Hematopoietic multipotent progenitor cell treated with erythropoietin and hydrocortisone succinate and interleukin-3 and kit ligand, for 8 days (in vitro differentiated cells): ENCODE measurements around the gene YY1.
"Not testable (repeated sequence)": the region's sequence is repeated elsewhere in the genome, so short reads cannot be mapped to it uniquely, and the experiment has no call there.

ENCODE experiments used
- DNase-seq: peaks from one replicate; pipeline ENCODE4 v3.0.0-alpha.2; 2015

Gene YY1

DNA sequence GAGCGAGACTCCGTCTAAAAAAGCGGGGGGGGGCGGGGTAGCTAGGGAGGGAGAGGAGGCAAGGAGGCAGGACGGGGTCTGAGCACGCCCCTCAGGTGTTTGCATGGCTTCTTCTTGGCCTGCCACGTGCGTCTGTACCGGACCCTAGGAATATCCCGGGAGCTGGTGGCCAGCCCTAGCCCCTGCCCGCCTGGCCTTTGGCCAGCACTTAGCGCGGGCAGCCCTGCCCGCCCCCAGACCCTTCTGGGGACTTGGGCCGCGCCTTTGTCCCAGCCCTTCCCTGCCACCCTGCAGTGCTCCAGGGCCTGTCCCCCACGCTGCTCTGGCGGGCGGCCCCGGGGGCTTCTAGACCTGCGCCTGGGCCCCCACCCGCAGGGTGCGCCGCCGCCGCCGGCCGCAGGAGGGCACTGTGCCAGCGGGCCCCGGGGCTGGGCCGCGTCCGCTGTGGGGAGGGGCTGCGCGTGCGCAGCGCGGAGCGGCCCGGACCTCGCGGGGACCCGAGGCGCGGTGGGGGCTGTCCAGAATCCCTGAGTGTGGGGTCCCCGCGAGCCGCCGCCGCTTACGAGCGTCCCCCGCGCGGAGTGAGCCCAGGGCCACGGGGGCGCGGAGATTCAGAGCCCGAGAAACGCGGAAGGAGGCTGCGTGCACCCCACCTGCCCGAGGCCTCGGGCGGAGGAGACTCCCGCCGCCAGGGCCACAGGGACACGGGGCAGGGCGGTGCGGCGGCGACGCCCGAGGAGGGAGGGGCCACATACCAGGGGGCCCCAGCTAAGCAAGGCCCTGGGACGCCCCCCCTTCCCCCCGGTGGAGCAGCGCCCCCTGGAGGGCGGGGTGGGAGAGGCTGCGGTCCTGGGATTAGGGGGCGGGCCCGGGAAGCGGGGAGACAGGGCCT, 46.3 kb downstream of the YY1 start:
- DNase-seq: peak; percentile 81

DNA sequence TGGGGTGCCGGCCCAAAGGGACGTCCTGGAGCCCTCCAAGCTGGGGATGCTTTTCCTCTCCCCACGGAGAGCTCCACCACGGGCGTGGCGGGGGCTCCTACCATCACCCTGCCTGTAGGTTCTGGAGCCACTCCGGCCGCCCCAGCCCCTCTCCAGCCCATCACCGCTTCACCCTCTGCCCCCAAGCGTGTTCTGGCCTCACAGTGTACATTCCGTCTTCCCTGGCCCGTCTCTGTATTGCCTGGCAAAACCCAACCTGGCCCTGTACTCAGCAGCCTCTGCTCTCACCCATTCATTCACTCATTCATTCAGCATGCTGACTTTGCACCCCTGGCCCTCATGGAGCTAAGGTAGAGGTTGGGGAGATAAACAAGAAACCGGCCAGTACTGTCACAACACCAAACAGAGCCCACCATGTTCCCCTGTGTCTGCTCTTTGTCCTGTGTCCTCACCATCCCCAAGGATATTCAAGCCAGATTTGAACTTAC, 47.0 kb downstream of the YY1 start:
- DNase-seq: no peak

DNA sequence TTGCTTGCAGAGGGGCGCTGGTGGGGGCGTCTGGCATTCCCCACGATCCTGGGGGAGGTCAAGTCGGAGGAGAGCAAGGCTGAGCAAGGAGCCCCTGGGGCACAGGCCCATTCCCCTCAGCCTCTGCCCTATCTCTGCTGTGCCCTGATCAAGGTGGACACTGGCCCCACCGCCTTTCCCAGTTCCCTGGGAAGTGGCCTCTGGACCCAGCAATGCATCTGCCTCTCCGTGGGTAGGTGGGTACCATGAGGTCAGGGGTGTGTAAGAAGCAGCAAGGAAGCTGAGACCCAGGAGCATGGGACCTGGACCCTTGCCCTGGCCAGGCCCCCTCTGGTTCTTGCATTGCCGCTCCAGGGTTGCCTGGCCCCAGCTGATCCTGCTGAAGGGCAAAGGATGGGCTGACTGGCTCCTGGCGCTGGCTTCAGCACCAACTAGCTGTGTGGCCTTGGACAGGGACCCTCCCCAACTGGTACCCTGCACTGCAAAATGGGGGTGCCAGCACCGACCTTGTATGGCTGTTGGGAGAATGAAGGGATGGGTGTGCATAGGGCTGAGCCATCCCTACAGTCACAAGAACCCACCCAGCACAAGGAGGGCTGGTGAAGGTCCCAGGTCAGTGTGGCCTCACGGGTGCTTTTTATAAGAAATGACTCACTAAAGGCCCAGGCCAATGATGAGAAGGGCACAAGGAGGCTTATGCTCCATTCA, 47.7 kb downstream of the YY1 start:
- DNase-seq: no peak

DNA sequence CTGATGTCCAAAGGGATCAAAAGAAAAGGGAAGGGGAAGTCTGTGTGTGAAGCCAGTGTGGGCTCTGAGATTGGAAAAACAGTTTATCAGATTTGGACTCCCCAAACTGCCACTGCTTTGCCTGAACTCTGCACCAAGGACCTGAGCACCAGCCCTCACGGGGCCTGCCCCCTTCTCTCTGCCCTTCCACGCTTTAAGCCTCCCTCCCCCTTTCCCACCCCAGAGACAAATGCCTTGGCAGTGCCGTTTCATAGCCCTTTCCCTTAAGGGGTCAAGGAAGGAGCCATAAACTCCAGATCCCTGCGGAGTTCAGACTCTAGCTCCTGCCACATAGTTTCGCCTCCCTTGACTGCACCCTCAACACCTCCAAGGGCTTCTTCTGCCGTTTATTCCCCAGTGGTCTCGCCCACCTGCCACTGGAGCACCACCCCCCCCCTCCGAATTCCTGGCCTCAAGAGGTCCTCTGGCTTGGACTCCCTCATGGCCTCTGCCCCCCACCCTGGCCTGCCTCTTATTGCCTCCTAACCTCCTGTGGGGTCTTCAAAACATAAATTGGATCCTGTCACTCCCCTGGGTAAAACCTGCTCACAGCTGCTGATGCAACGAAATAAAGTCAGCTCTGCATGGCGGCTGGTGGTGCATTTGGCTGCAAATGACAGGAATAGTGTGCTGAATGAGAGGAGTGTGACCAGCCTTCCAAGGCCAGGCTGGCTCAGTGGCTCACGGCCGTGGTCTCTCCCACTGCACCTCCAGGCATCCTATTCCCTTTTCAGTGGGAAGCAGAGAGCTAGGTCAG, 48.5 kb downstream of the YY1 start:
- no peak for DNase-seq

DNA sequence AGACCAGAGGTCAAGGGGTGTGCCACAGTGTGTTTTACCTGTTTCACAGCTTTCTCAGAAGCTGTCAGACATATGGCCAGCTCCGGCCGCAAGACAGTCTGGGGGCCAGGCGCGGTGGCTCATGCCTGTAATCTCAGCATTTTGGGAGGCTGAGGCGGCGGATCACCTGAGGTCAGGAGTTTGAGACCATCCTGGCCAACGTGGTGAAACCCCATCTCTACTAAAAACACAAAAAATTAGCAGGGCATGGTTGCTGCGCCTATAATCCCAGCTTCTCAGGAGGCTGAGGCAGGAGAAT, 49.0 kb downstream of the YY1 start:
- DNase-seq: not testable (repeated sequence)

DNA sequence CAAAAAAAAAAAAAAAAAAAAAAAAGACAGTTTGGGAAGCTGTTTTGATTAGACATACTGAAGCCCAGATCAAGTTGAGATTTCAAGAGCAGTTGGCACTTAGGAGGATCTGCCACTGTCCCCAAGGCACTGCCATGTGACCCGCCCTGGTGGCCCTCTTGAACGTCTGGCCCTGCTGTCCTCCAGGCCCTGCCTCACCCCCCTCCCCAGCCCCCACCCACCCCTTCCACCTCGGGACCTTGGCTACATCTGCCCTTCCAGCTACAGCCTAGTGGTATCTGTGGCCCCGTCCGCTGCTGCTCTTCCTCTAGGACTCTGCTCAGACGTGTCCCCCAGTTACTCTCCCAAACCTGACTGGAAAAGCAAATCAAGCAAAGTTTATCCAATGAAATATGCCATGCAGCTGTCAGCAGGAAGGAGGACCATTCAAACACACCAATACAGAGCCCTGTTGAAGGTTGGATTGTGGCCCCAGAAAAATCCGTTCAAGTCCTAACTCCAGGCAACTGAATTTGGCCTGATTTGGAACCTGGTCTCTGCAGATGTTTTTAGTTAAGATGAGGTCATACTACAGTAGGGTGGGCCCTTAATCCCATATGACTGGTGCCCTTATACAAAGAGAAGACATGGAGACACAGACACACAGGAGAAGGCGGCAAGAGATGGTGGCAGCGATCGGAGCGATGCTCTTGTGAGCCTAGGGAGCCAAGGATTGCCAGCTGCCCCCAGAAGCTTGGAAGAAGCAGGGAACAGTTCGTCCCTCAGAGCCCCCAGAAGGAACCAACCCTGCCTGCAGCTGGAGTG, 49.6 kb downstream of the YY1 start:
- DNase-seq: no peak

DNA sequence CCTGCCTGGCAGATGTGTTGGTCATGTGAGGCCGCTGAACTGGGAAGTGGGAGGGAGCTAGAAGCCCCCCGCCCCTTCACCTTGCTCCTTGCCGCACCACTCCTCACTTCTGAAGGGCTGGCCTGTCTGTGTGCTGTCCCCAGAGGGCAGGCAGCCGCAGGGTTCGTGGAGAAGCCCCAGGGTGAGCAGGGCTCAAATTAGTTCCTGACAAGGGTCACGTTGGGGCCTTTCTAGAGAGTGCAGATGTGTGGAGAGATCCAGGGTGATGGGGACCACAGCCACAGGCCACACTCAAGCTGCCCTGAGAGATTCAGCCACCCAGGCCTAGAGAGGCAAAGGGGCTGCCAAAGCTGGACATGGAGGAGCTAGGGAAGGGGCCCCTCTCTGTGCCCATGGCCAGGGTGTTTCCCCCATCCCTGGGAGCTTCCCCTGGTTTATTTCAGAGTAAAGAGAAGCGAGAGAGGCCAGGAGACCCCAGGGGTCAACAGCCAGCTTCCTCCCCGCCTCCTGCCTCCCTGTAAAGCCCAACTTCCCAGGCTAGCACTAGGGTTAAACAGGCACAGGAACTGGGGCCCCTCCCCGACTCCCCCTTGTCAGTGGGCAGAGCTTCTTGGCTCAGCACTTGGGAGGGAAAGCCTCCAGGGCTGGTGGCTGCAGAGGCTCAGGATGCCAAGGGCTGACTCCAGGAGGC, 51.1 kb downstream of the YY1 start:
- DNase-seq: no peak

DNA sequence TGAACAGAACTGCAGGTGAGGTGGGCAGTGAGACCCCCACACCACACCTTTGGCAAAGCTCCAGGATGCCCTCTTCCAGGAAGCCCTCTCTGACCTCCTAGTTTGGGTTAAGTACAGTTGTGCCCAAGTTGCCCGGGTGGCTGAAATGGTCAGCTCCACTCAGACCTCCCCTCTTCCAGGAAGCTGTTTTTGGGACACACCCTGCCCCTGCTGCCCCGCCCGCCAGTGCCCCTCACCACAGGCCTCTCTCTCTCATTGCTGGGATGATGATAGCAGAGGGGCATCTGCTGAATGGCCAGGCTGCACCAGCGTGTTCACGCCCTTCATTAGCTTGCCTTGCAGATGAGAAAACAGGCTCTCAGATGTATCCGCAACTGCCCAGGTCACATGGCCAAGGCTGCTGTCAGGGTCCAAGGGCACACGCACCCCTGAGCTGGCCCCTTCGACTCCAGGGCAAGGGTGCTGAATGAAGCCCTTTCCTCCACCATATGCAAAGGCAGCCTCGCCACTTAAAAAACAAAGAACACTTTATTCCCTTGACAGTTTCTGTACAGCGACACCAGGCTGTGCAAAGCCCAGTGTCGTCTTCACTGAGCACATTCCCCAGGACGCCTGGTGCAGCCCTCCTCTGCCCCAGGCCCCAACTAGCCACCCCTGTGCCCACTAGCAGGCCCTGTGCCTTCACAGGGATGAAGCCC, 51.8 kb downstream of the YY1 start:
- DNase-seq: peak; percentile 42

DNA sequence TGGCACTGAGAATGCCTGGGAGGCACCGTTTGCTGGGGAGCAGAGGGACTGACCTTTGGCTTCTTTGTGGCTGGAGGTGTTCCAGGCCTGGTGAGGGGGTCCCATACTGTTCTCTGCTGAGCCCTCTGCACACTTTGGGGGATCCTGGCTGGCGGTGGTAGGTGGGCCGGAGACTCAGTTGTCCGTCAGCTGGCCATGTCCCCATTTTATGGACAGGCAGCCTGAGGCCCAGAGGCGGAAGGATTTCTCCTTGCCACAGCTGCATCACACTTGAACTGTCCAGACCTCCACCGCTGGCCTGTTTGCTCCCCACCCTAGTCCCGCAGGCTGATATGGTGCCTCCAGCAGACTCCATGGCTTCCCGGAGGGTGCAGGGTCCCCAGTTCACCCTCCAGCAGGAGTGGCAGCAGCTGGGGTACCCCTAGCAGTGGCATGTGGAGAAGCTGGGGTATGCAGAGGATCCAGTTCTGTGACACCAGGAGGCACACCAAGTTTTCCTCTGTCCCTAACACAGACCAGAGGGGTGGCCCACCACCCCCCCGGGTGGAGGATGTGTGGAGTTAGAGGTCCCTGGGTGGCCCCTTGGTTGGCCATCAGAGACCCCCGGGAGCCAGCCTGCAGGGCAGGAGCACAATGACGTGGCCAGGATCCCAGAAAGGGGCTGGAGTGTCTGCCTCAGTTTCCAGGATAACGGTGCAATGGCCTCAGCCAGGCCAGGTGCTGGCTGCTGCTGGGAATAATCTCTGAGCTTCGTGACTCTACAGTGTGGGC, 52.5 kb downstream of the YY1 start:
- no peak for DNase-seq

DNA sequence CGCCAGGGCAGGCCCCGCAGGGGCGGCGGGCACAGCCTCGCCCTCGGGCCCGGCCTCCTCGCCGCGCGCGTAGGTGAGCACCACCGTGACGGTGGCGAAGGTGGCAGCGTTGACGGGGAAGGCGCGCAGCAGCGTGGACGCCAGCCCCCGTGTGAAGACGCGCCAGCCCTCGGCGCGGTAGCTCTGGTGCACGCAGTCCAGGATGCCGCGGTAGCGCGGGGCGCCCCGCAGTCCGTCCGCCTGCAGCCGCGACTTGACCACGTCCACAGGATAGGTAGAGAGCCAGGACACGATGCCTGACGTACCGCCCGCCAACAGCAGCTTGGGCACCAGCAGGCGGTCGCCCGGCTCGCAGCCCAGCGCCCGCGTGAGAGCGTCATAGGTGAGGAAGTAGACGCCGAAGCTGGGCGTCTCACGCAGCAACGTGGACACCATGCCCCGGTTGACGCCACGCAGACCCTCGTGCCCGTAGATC, 53.4 kb downstream of the YY1 start:
- DNase-seq: no peak

DNA sequence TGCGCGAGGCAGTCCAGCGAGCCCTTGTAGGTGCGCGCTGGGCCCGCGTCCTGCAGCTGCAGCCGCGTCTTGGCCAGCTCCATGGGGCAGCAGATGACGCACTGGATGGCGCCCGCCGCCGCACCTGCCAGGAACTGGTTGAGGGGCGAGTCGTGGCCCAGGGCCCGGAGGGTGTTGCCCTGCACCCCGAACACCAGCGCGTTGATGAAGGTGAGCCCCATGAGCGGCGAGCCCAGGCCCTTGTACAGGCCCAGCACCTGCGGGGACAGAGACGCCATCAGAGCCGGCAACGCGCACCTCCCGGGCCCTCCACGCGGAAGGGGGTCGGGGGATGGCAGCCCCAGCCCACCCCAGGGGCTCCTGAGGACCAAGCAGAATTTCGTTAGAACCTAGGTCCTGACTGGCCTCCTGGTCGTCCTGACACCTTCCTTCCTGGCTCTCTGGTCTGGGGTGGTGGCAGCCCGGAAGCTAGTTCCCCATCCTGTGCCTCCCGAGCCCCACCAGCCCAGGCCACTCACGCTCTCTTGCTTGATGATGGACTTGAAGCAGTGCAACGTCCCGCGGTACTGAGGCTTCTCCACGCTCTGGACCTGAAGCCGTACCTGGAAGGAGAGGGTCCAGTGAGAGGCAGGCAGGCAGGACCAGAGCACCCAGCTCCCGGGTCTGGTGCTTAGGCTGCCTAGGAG, 54.0 kb downstream of the YY1 start:
- no peak for DNase-seq

DNA sequence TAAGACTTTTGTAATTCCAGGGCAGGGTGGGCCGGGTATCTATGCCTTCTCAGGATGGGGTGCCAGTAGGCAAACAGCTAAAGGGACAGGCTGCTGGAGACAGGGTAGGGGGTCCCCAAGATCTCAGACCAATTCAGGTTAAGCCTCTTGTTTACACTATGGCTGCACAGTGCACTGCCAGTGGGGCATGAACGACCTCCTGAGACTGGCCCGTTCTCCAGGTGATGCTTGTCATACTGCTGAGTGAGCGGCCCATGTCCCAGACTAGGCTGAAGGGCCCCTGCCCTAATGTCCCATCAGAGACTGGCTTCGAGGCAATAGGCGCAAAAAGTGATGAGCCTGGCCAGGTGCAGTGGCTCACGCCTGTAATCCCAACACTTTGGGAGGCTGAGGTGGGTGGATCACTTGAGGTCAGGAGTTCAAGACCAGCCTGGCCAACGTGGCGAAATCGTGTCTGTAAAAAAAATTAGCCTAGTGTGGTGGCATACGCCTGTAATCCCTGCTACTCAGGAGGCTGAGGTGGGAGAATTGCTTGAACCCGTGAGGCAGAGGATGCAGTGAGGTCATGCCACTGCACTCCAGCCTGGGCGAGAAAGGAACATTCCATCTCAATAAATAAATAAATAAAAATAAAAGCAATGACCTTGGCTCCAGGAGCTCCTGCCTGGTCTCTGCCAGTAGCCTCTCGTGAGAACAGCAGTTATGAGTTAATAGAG, 54.7 kb downstream of the YY1 start:
- DNase-seq: no peak

DNA sequence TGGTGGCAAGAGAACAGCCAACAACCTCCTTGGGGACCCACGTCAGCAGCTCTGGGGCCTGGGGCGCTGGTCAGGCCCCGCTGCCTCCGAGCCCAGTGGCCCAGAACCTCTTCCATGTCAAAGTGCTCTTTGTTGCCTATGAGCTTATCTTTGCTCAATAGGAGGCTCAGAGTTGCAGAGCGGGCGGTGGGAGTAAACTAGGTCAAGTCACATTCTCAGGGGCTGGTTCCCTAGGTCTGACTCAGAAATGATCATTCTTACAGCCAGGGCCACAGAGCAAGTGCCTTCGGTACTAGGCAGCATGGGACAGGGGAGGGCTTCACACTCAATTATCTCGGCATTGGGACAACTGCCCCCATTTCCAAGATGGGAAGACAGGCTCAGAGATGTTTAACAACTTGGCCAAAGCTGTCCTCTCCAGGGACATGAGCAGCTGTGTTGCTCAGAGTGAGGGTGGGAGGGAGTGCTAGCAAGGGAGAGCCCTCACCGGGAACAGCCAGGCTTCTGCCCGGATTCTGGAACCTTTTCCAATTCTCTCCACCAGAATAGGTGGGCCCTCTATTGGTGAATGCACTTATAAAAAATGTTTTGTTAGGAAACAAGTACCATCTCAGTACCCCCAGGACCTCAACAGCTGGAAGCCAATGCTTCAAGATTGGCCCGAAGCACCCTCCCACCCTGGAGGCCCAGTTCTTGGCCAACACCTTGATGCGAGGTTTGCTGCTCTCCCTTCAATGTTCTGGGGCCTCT, 55.4 kb downstream of the YY1 start:
- DNase-seq: no peak

DNA sequence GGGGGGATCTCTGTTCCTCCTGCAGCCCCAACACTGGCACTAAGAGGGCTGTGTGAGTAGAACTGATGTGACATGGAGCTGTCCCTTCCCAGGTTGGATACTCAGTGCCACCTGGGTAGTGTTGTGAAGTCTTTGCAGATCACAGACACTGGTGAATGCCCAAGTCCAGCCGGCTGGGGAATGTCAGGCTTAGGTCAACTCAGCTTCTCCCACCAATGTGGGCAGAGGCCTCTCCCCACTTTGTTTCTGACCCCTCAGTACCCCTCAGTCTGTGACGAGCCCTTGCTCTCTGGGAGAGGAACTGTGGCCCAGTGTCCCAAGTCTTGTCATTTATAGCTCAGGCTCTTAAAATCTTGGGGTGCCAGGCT, 56.0 kb downstream of the YY1 start:
- DNase-seq: no peak

DNA sequence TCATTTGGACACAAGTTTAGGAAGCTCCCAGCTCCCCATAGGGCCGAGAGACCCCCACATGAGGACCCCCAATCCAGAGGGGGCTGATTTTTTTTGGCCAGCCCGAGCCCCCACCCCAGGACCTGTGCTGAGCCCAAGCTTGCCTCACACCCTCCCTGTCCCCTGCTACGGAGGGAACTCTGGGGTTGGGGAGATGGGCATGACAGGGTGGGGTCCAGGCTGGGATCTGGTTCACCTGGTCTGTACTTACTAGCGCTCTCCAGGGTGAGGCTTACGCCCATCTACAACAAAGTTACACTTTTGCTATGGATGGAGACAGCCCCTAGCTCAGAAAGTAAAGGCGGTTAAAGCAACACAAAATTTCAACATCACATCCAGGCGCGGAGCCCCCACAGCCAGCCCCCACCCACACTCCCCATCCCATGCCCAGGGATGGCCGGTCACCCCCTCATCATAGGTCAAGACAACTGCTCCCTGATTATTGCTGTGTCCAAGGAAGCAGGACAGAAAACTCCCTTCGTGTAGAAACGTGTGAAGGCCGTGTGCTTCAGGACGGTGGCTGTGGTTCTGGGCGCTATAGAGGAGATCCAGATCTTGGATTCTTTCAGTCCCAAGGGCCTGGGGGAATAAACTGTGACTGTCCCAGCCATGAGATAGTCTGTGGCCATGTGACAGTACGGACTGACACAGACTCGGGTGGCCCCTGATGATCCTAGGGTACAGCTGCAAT, 56.6 kb downstream of the YY1 start:
- DNase-seq: no peak

DNA sequence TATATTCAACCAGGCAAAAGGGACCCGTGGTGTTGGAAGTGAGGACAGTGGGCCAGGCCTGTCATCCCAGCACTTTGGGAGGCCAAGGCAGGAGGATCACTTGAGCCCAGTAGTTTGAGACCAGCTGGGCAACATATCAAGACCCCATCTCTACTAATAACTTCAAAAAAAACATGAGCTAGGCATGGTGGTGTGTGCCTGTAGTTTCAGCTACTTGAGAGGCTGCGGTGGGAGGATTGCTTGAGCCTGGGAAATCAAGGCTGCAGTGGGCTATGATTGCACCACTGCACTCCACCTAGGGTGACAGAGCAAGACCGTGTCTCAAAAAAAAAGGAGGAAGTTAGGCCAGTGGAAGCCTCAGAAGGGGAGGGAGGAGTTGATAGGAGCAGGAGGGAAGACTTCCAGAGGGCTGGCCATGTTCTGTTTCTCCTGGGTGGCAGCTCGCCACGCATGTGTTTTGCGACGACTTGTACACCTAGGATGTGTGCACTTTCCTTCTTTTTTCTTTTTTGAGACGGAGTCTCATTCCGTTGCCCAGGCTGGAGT, 57.2 kb downstream of the YY1 start:
- DNase-seq: no peak

DNA sequence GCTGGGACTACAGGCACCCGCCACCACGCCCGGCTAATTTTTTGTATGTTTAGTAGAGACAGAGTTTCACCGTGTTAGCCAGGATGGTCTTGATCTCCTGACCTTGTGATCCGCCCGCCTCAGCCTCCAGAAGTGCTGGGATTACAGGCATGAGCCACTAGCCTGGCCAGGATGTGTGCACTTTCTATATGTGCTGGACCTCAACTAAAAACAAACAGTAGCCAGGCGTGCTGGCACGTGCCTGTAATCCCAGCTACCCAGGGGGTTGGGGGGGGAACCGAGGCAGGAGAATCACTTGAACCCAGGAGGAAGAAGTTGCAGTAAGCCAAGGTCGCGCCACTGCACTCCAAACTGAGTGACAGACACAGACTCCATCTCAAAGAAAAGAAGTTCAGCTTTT, 57.8 kb downstream of the YY1 start:
- not testable (repeated sequence) for DNase-seq
